OCI-M1 (cell line): Measurements from ENCODE around the gene ZIC3.
"Not testable (repeated sequence)": the region's sequence is repeated elsewhere in the genome, so short reads cannot be mapped to it uniquely, and the experiment has no call there.

Experiments used
- DNase-seq: peaks from one replicate; lab custom pipeline; 2025; lab: John Stamatoyannopoulos, UW

ZIC3 gene

GRCh38 chrX:137565921-137566745 lies at the start of gene ZIC3:
Gene ZIC3, plus strand, starts transcription at chrX:137566127. Its CDS starts 565 bp downstream, at chrX:137566692.
- no peak for DNase-seq

- no peak for DNase-seq
Observed at GRCh38 chrX:137519459-137519858, 46.5 kb upstream of the ZIC3 start.

GRCh38 chrX:137545711-137546651 lies 19.9 kb upstream of the ZIC3 start:
- no peak for DNase-seq

GRCh38 chrX:137547291-137547690 lies 18.6 kb upstream of the ZIC3 start:
- DNase-seq = no peak

GRCh38 chrX:137548261-137548660 lies 17.7 kb upstream of the ZIC3 start:
- DNase-seq = no peak

- DNase-seq = no peak
Observed at GRCh38 chrX:137549073-137549472, 16.9 kb upstream of the ZIC3 start.

GRCh38 chrX:137549851-137550664 lies 15.9 kb upstream of the ZIC3 start:
- DNase-seq = no peak

GRCh38 chrX:137550665-137551261 lies 15.2 kb upstream of the ZIC3 start:
- no peak for DNase-seq

GRCh38 chrX:137552098-137552497 lies 13.8 kb upstream of the ZIC3 start:
- DNase-seq = not testable (repeated sequence)

- DNase-seq = no peak
Observed at GRCh38 chrX:137562096-137562495, 3.8 kb upstream of the ZIC3 start.

- DNase-seq = no peak
Observed at GRCh38 chrX:137563681-137564651, 2.0 kb upstream of the ZIC3 start.

- no peak for DNase-seq
Observed at GRCh38 chrX:137565318-137565904, 516 bp upstream of the ZIC3 start.

- DNase-seq = no peak
Observed at GRCh38 chrX:137566746-137567679, 1.1 kb downstream of the ZIC3 start.

GRCh38 chrX:137567682-137568232 lies 1.8 kb downstream of the ZIC3 start:
- DNase-seq = no peak

GRCh38 chrX:137568741-137569469 lies 3.0 kb downstream of the ZIC3 start:
- no peak for DNase-seq

GRCh38 chrX:137569470-137569891 lies 3.6 kb downstream of the ZIC3 start:
- DNase-seq = no peak

- DNase-seq = no peak
Observed at GRCh38 chrX:137573324-137574101, 7.6 kb downstream of the ZIC3 start.
